Ovary (tissue), 9 donors: ENCODE data around the gene CEP131. TPM values are rescaled to one million over a fixed set of nuclear protein-coding genes. Genes with fewer than 3 reads are reported as not detected.

Source experiments
- DNase-seq, 5 donors: peaks; one replicate each; pipeline ENCODE4 v3.0.0-alpha.2; 2019 to 2020
- H3K27ac ChIP-seq, 2 donors: fragments of 200-600 bp; one replicate each; pipeline versions ENCODE4 v1.5.1 to v1.8.0; 2019 to 2022
- H3K27me3 ChIP-seq: fragments of 200-600 bp; one replicate; pipeline ENCODE4 v1.8.0; 2022
- H3K36me3 ChIP-seq: fragments of 200-600 bp; sonication (generic); one replicate; pipeline ENCODE4 v1.5.1; 2019
- H3K4me1 ChIP-seq: one replicate; pipeline ENCODE4 v1.8.1; 2013; ENCODE audit warnings: mild to moderate bottlenecking, moderate library complexity; ENCODE audit not compliant: insufficient read depth
- H3K4me3 ChIP-seq: fragments of 200-600 bp; sonication (generic); one replicate; pipeline ENCODE4 v1.5.1; 2017
- H3K9me3 ChIP-seq, 2 donors: fragments of 200-600 bp in 1 of 2; sonication (generic) in 1 of 2; one replicate each; pipeline versions ENCODE4 v1.5.1 to v1.8.1; 2013 to 2019; ENCODE audit warnings: mild to moderate bottlenecking in 1 of 2, moderate library complexity in 1 of 2
- EP300 ChIP-seq: sonication (generic); formaldehyde crosslinking; IDR thresholded peaks from one replicate; pipeline ENCODE4 v1.6.1; 2017; ENCODE audit warnings: antibody characterized with exemption
- POLR2A ChIP-seq: fragments of 450-650 bp; IDR thresholded peaks from one replicate; pipeline ENCODE4 v1.6.1; 2017; ENCODE audit warnings: antibody characterized with exemption, mild to moderate bottlenecking, moderate library complexity
- WGBS, 3 donors: extraction: QIAGEN DNeasy Blood & Tissue Kit in 1 of 3; methylation state at CpG; one replicate each; pipeline versions ENCODE4 v1.1.5 to v1.1.7; 2013 to 2017; 5-methylcytosine and 5-hydroxymethylcytosine counted together
- intact Hi-C, 4 donors: fragments of 100-400 bp; cut with DNase I; formaldehyde crosslinking; loops; one replicate each; pipeline versions ENCODE4 v1.11.0 to v1.15.1; 2022 to 2023
- polyA plus RNA-seq, 2 donors: library from polyadenylated mRNA; stranded (reverse); fragments of 200-250 nt in 1 of 2; fragments of 350-450 nt in 1 of 2; fragmentation: Illumina TruSeq in 1 of 2; extraction: RNeasy Lipid Tissue Mini Kit (QIAGEN cat#74804) in 1 of 2; gene quantifications; one replicate each; pipeline ENCODE4 v1.2.3, GENCODE V29; 2013 to 2014
- total RNA-seq, 7 donors: library from RNA; depleted of rRNA in 2 of 7; stranded (reverse); fragments of >200 nt in 2 of 7; fragmentation: NEBNext Ultra II Directional in 3 of 7; extraction: Animal tissue kit (Norgen Biotek cat#: 25700) in 3 of 7; gene quantifications; one replicate each; pipeline versions ENCODE4 v1.1.0 to v1.2.4, GENCODE V29; 2016 to 2023
- TF ChIP-seq, protein P1 (sequence below), 3 donors: fragments of 450-650 bp in 2 of 3; fragments of 200-600 bp in 1 of 3; IDR thresholded peaks; one replicate each; pipeline versions ENCODE4 v1.5.1 to v1.8.0; 2016 to 2022; ENCODE audit warnings: antibody characterized with exemption in 3 of 3, mild to moderate bottlenecking in 1 of 3
- donor health status: DM: no; HTN: no; CAD: no; lungs with moderate emphysema.
- donor health status: DM: no; HTN: no; CAD: no.
- donor health status: Bipolar disorder and iron deficiency.
- donor health status: DM: yes; HTN: yes; CAD: no.
- donor health status: DM: no; HTN: no; CAD: no.
- donor health status: DM: yes; HTN: yes; CAD: no.

Gene CEP131
- total and polyA plus RNA-seq, 9 donors: 0.22 to 10.7 (median 8.8) TPM

DNA sequence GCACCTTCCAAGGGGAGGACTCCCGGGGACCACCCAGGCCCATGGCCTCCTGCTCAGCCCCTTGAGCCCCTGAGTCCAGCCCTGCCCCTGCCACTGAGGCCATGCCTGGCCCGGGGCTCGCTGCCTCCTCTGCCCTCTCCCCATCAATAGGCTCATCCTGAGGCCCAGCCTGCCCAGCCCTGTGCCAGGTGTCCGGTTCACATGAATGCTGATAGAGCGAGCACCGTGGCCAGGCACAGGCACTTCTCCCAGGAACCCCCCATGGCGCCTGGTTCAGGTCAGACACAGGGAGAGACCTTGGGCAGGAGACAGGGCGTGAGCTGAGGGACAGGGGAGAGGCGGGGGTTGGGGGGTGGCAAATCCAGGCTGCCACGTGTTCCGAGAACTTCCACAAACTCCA is 60.3 kb downstream of the CEP131 start:
- WGBS, 3 donors: 85 to 90% (median 88%) methylated on average over 9 to 11 of the region's 11 CpGs
- Histone ChIP-seq H3K27me3 (no peaks in the 10 kb centered on the region), H3K4me3 (no peak overlapping the region), H3K9me3 (no peaks in the 10 kb centered on the region), H3K36me3 (no peaks in the 10 kb centered on the region), H3K27ac (no peak overlapping the region), H3K4me1 (peaks cover 5% of the 10 kb centered on the region)
- intact Hi-C loops: no loop called here
- TF ChIP-seq EP300: no peak
- TF ChIP-seq, protein P1, sequence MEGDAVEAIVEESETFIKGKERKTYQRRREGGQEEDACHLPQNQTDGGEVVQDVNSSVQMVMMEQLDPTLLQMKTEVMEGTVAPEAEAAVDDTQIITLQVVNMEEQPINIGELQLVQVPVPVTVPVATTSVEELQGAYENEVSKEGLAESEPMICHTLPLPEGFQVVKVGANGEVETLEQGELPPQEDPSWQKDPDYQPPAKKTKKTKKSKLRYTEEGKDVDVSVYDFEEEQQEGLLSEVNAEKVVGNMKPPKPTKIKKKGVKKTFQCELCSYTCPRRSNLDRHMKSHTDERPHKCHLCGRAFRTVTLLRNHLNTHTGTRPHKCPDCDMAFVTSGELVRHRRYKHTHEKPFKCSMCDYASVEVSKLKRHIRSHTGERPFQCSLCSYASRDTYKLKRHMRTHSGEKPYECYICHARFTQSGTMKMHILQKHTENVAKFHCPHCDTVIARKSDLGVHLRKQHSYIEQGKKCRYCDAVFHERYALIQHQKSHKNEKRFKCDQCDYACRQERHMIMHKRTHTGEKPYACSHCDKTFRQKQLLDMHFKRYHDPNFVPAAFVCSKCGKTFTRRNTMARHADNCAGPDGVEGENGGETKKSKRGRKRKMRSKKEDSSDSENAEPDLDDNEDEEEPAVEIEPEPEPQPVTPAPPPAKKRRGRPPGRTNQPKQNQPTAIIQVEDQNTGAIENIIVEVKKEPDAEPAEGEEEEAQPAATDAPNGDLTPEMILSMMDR (IDR thresholded peaks at IDR 0.05): no peak
- TF ChIP-seq POLR2A: no peak
- DNase-seq: peak in 1 of 5 donors; percentile 12

DNA sequence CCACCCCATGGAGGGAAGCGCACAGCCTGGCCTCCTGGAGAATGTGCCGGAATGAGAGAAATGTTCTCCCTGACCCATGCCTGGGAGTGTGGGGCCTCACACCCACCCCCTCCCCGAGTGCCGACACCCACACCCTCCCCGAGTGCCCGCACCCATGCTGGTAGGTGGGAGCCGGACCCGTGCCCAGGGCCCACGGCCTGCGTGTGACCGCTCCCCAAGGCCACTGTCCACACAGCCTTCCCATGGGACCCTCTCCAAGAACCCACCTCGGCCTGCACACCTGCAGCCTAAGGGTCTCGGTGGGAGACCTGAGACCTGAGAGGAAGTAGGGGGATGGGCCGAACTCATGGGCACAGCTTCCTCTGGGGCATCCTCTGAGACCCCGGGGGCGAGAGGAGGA is 60.8 kb downstream of the CEP131 start:
- H3K27me3 ChIP-seq: no peaks in the 10 kb centered on the region
- H3K4me1 ChIP-seq: peaks cover 5% of the 10 kb centered on the region
- H3K9me3 ChIP-seq: no peaks in the 10 kb centered on the region
- intact Hi-C loops: no loop called here
- TF ChIP-seq, protein P1 (IDR thresholded peaks at IDR 0.05): no peak
- TF ChIP-seq EP300 (no peak), POLR2A (no peak)
- H3K36me3 ChIP-seq: no peaks in the 10 kb centered on the region
- H3K27ac ChIP-seq: no peak overlapping the region
- DNase-seq: peak in 1 of 5 donors; percentile 14
- 84 to 89% (median 88%) methylated on average over 12 to 16 of the region's 16 CpGs for WGBS, 3 donors
- H3K4me3 ChIP-seq: no peak overlapping the region

DNA sequence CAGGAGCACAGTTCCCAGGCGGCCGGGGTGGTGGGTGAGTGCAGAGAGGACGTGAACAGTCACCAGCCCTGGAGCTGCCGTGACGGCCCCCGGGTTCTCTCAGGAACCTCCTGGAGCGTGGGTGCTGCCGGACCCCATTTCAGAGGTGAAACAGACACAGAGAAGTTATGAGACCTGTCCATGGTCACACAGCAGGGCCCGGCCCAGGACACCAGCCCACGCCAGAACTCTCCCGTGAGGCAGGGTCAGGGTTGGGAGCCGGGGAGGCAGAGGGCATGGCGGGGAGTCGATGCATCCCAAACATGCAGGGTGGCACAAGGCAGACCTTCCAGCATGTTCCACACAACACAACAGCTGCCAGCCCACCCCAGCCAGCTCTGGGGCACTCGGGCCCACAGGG is 61.2 kb downstream of the CEP131 start:
- no peaks in the 10 kb centered on the region for H3K36me3 ChIP-seq

GRCh38 chr17:81160747-81161453 is 61.9 kb downstream of the CEP131 start:
- Histone ChIP-seq H3K27ac (no peak overlapping the region), H3K27me3 (no peaks in the 10 kb centered on the region), H3K36me3 (no peaks in the 10 kb centered on the region), H3K4me3 (no peak overlapping the region), H3K4me1 (peaks cover 5% of the 10 kb centered on the region), H3K9me3 (no peaks in the 10 kb centered on the region)
- intact Hi-C loops: no loop called here
- 64 to 70% (median 68%) methylated on average over 27 to 32 of the region's 32 CpGs for WGBS, 3 donors
- no peak for TF ChIP-seq POLR2A
- TF ChIP-seq EP300: no peak
- TF ChIP-seq, protein P1 (IDR thresholded peaks at IDR 0.05): no peak
- DNase-seq: no peak

More for the DNA sequence above, 61.2 kb downstream of the CEP131 start:
- intact Hi-C loops: no loop called here
- Histone ChIP-seq H3K4me3 (no peak overlapping the region), H3K4me1 (peaks cover 5% of the 10 kb centered on the region), H3K27ac (no peak overlapping the region), H3K9me3 (no peaks in the 10 kb centered on the region), H3K27me3 (no peaks in the 10 kb centered on the region)
- DNase-seq: peak in 1 of 5 donors; percentile 14
- WGBS, 3 donors: 93 to 94% (median 93%) methylated on average over 15 of the region's 15 CpGs
- TF ChIP-seq EP300 (no peak), POLR2A (no peak)
- TF ChIP-seq, protein P1 (IDR thresholded peaks at IDR 0.05): no peak
